Measurements from ENCODE around the gene SNRPD3. TPM values are rescaled to one million over a fixed set of nuclear protein-coding genes. Genes with fewer than 3 reads are reported as not detected.

SNRPD3 gene
- polyA plus RNA-seq, 1 of the 3 experiments (the other 2 are of a cell fraction): 177 TPM

DNA sequence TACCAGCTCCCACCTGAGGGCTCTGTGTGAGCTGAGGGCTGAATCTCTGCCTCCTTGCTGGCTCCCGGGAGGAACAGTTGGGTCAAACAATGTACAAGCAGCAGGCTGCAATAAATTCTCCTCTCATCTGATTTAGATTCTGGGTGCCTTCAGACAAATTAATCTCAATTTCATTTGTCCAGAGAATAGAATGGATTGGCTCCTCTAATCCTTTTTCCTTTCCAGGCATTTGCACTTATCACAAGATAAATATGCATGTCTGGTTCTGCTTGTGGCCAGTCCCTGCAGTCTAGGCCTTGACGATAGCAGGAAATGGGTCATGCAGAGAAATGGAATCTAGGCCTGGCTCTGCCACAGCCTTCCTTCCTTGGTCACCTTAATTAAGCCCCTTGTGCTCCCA is 31.9 kb upstream of the SNRPD3 start (continued):
- TF ChIP-seq, protein P1, sequence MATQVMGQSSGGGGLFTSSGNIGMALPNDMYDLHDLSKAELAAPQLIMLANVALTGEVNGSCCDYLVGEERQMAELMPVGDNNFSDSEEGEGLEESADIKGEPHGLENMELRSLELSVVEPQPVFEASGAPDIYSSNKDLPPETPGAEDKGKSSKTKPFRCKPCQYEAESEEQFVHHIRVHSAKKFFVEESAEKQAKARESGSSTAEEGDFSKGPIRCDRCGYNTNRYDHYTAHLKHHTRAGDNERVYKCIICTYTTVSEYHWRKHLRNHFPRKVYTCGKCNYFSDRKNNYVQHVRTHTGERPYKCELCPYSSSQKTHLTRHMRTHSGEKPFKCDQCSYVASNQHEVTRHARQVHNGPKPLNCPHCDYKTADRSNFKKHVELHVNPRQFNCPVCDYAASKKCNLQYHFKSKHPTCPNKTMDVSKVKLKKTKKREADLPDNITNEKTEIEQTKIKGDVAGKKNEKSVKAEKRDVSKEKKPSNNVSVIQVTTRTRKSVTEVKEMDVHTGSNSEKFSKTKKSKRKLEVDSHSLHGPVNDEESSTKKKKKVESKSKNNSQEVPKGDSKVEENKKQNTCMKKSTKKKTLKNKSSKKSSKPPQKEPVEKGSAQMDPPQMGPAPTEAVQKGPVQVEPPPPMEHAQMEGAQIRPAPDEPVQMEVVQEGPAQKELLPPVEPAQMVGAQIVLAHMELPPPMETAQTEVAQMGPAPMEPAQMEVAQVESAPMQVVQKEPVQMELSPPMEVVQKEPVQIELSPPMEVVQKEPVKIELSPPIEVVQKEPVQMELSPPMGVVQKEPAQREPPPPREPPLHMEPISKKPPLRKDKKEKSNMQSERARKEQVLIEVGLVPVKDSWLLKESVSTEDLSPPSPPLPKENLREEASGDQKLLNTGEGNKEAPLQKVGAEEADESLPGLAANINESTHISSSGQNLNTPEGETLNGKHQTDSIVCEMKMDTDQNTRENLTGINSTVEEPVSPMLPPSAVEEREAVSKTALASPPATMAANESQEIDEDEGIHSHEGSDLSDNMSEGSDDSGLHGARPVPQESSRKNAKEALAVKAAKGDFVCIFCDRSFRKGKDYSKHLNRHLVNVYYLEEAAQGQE (IDR thresholded peaks at IDR 0.05; ENCODE audit: low read depth, low read length): no peak

DNA sequence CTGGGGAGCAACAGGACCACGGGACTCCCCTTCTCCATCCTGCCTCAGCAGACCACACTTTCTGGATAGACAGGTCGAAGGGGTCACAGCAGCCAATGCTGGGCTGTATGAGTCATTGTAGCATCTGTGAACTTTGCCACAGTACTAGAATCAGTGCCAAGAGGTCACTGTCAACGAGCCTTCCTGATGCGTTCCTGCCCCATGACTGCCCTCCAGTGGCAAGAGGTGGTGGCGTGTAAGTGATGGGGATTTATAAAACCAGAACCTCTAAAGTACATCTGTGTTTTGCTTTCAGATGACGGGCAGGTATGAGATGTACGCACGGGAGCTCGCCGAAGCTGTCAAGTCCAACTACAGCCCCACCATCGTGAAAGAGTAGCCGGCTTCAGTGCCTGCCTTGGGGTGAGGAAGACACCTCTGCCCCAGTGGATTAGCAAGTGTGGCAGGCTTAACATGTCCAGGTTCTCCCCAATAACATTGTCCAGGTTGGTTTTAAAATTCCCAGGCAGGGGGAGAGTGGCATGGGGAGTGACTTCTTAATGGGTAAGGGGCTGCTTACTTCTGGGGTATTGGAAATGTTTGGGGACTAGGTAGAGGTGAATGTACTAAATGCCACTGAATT is 30.3 kb upstream of the SNRPD3 start:
- CTCF ChIA-PET: interaction anchor here (0.6 to 5.4 kb wide), 24 partner anchors 9 to 350 kb away, joined by 3 to 59 read pairs (median 3); no protein-coding TSS in a partner anchor
- H3K4me1 ChIP-seq (ENCODE audit: control insufficient read depth in 1 of 2, insufficient read depth in 2 of 2, low read depth in 1 of 2, low read length in 1 of 2): peaks cover 10 to 47% of the 10 kb centered on the region in 2 experiments; a peak in 2 of 4 replicates
- H2AFZ ChIP-seq (ENCODE audit: low read depth): no peak overlapping the region
- H3K9me2 ChIP-seq: no peaks in the 10 kb centered on the region
- no peaks in the 10 kb centered on the region for H3K79me2 ChIP-seq (ENCODE audit: insufficient read depth)
- no peaks in the 10 kb centered on the region for H3F3A ChIP-seq (replicated peaks; ENCODE audit: insufficient read depth)
- no peak overlapping the region for H3K9ac ChIP-seq
- no peak overlapping the region for H3K4me2 ChIP-seq
- no peaks in the 10 kb centered on the region for H4K20me1 ChIP-seq (ENCODE audit: insufficient read depth)
- H3K27me3 ChIP-seq (ENCODE audit: insufficient read depth): no peaks in the 10 kb centered on the region
- DNase-seq: peak; percentile 77
- H3K27ac ChIP-seq (ENCODE audit: low read depth in 2 of 2, low read length in 1 of 2): no peak overlapping the region; a peak in 1 of 4 replicates
- H3K4me3 ChIP-seq (ENCODE audit: low read depth in 2 of 2, low read length in 1 of 2): no peak overlapping the region; a peak in 1 of 4 replicates
- POLR2A ChIA-PET: no interaction called here
- no peaks in the 10 kb centered on the region for H3K9me3 ChIP-seq
- TF ChIP-seq, protein P2, sequence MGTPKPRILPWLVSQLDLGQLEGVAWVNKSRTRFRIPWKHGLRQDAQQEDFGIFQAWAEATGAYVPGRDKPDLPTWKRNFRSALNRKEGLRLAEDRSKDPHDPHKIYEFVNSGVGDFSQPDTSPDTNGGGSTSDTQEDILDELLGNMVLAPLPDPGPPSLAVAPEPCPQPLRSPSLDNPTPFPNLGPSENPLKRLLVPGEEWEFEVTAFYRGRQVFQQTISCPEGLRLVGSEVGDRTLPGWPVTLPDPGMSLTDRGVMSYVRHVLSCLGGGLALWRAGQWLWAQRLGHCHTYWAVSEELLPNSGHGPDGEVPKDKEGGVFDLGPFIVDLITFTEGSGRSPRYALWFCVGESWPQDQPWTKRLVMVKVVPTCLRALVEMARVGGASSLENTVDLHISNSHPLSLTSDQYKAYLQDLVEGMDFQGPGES (IDR thresholded peaks at IDR 0.05; ENCODE audit: low read depth, low read length): no peak
- peak; percentile 15; the same call in 1 of the 2 replicates for TF ChIP-seq TCF12 (IDR thresholded peaks at IDR 0.05)
- TF ChIP-seq POLR2AphosphoS5 (IDR thresholded peaks at IDR 0.05; ENCODE audit: low read depth, low read length): no peak
- TF ChIP-seq SMC3 (IDR thresholded peaks at IDR 0.05; ENCODE audit: low read depth, low read length): peak; percentile 81
- TF ChIP-seq, protein P3, sequence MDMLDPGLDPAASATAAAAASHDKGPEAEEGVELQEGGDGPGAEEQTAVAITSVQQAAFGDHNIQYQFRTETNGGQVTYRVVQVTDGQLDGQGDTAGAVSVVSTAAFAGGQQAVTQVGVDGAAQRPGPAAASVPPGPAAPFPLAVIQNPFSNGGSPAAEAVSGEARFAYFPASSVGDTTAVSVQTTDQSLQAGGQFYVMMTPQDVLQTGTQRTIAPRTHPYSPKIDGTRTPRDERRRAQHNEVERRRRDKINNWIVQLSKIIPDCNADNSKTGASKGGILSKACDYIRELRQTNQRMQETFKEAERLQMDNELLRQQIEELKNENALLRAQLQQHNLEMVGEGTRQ (IDR thresholded peaks at IDR 0.05; ENCODE audit: borderline replicate concordance, low read depth, low read length): no peak
- TF ChIP-seq, protein P4, sequence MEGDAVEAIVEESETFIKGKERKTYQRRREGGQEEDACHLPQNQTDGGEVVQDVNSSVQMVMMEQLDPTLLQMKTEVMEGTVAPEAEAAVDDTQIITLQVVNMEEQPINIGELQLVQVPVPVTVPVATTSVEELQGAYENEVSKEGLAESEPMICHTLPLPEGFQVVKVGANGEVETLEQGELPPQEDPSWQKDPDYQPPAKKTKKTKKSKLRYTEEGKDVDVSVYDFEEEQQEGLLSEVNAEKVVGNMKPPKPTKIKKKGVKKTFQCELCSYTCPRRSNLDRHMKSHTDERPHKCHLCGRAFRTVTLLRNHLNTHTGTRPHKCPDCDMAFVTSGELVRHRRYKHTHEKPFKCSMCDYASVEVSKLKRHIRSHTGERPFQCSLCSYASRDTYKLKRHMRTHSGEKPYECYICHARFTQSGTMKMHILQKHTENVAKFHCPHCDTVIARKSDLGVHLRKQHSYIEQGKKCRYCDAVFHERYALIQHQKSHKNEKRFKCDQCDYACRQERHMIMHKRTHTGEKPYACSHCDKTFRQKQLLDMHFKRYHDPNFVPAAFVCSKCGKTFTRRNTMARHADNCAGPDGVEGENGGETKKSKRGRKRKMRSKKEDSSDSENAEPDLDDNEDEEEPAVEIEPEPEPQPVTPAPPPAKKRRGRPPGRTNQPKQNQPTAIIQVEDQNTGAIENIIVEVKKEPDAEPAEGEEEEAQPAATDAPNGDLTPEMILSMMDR (IDR thresholded peaks at IDR 0.05): peak; percentile 93
- peak; percentile 69; the same call in 1 of the 2 replicates for TF ChIP-seq SIN3A (IDR thresholded peaks at IDR 0.05; ENCODE audit: borderline replicate concordance, low read depth, low read length)
- peak; percentile 88 for TF ChIP-seq RAD21 (IDR thresholded peaks at IDR 0.05; ENCODE audit: low read length)
- TF ChIP-seq FOXM1 (IDR thresholded peaks at IDR 0.05; ENCODE audit: low read depth): no peak
- TF ChIP-seq RXRA (IDR thresholded peaks at IDR 0.05; ENCODE audit: borderline replicate concordance, low read depth): 0 out of 2 replicates have a peak, but pooled peaks have one; percentile 25
- peak; percentile 50; the same call in 1 of the 2 replicates for TF ChIP-seq NFIC (IDR thresholded peaks at IDR 0.05; ENCODE audit: borderline replicate concordance)
- 3% methylated on average over 10 of the region's 12 CpGs for WGBS (ENCODE audit: low lambda C conversion rate)
- no peaks in the 10 kb centered on the region for H3K36me3 ChIP-seq (replicated peaks in 1 of 2; ENCODE audit: control insufficient read depth in 1 of 2, insufficient read depth in 2 of 2, low read length in 1 of 2)
